Measurements from ENCODE around the gene FNDC3B.
"Not testable (repeated sequence)": the region's sequence is repeated elsewhere in the genome, so short reads cannot be mapped to it uniquely, and the experiment has no call there.

FNDC3B gene

GRCh38 chr3:172222478-172223071 lies 183.2 kb downstream of the FNDC3B start:
- DNase-seq = no peak

- DNase-seq = no peak
Observed at GRCh38 chr3:172223870-172224269, 184.5 kb downstream of the FNDC3B start.

GRCh38 chr3:172224560-172225214 lies 185.3 kb downstream of the FNDC3B start:
- DNase-seq = peak; percentile 27

GRCh38 chr3:172225215-172225707 lies 185.9 kb downstream of the FNDC3B start:
- peak; percentile 9 for DNase-seq

GRCh38 chr3:172226831-172227230 lies 187.5 kb downstream of the FNDC3B start:
- peak; percentile 19 for DNase-seq

- DNase-seq = peak; percentile 20
Observed at GRCh38 chr3:172227340-172228035, 188.1 kb downstream of the FNDC3B start.

GRCh38 chr3:172228036-172228415 lies 188.6 kb downstream of the FNDC3B start:
- peak; percentile 42 for DNase-seq

GRCh38 chr3:172229462-172229861 lies 190.1 kb downstream of the FNDC3B start:
- no peak for DNase-seq

- DNase-seq = peak; percentile 26
Observed at GRCh38 chr3:172231318-172231901, 192.0 kb downstream of the FNDC3B start.

GRCh38 chr3:172232579-172233212 lies 193.3 kb downstream of the FNDC3B start:
- no peak for DNase-seq

- DNase-seq = peak; percentile 30
Observed at GRCh38 chr3:172233474-172234277, 194.3 kb downstream of the FNDC3B start.

GRCh38 chr3:172235698-172236097 lies 196.3 kb downstream of the FNDC3B start:
- no peak for DNase-seq

- no peak for DNase-seq
Observed at GRCh38 chr3:172236771-172237742, 197.7 kb downstream of the FNDC3B start.

- no peak for DNase-seq
Observed at GRCh38 chr3:172238188-172238587, 198.8 kb downstream of the FNDC3B start.

GRCh38 chr3:172239218-172239790 lies 199.9 kb downstream of the FNDC3B start:
- DNase-seq = no peak

GRCh38 chr3:172241405-172241804 lies 202.0 kb downstream of the FNDC3B start:
- no peak for DNase-seq

GRCh38 chr3:172242471-172242870 lies 203.1 kb downstream of the FNDC3B start:
- not testable (repeated sequence) for DNase-seq

GRCh38 chr3:172243376-172243775 lies 204.0 kb downstream of the FNDC3B start:
- not testable (repeated sequence) for DNase-seq

GRCh38 chr3:172244011-172244410 lies 204.6 kb downstream of the FNDC3B start:
- no peak for DNase-seq

- no peak for DNase-seq
Observed at GRCh38 chr3:172245241-172245640, 205.9 kb downstream of the FNDC3B start.
